ENCODE measurements around the gene BHLHA15. TPM values are rescaled to one million over a fixed set of nuclear protein-coding genes. Genes with fewer than 3 reads are reported as not detected.

Gene BHLHA15
- polyA plus RNA-seq, 1 of the 3 experiments (the other 2 are of a cell fraction): 0.10 TPM

- DNase-seq: no peak
- Histone ChIP-seq H4K20me1 (ENCODE audit: insufficient read depth) (no peaks in the 10 kb centered on the region), H3K79me2 (ENCODE audit: insufficient read depth) (no peaks in the 10 kb centered on the region), H3K27ac (ENCODE audit: low read depth in 2 of 2, low read length in 1 of 2) (no peak overlapping the region), H3F3A (replicated peaks; ENCODE audit: insufficient read depth) (no peaks in the 10 kb centered on the region), H3K4me1 (ENCODE audit: control insufficient read depth in 1 of 2, insufficient read depth in 2 of 2, low read depth in 1 of 2, low read length in 1 of 2) (peaks cover 0 to 3% of the 10 kb centered on the region in 2 experiments; a peak in 1 of 4 replicates), H3K9ac (no peak overlapping the region), H3K36me3 (replicated peaks in 1 of 2; ENCODE audit: control insufficient read depth in 1 of 2, insufficient read depth in 2 of 2, low read length in 1 of 2) (peaks cover 0 to 30% of the 10 kb centered on the region in 2 experiments), H3K27me3 (ENCODE audit: insufficient read depth) (no peaks in the 10 kb centered on the region), H3K9me2 (no peaks in the 10 kb centered on the region), H3K9me3 (no peaks in the 10 kb centered on the region), H2AFZ (ENCODE audit: low read depth) (no peak overlapping the region), H3K4me3 (ENCODE audit: low read depth in 2 of 2, low read length in 1 of 2) (no peak overlapping the region), H3K4me2 (no peak overlapping the region)
- TF ChIP-seq NRF1 (IDR thresholded peaks at IDR 0.05; ENCODE audit: low read depth, low read length): no peak
- TF ChIP-seq, protein P1, sequence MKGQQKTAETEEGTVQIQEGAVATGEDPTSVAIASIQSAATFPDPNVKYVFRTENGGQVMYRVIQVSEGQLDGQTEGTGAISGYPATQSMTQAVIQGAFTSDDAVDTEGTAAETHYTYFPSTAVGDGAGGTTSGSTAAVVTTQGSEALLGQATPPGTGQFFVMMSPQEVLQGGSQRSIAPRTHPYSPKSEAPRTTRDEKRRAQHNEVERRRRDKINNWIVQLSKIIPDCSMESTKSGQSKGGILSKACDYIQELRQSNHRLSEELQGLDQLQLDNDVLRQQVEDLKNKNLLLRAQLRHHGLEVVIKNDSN (IDR thresholded peaks at IDR 0.05; ENCODE audit: borderline replicate concordance, low read depth): no peak
- no peak for TF ChIP-seq PBX3 (IDR thresholded peaks at IDR 0.05)
- no peak for TF ChIP-seq RXRA (IDR thresholded peaks at IDR 0.05; ENCODE audit: borderline replicate concordance, low read depth)
- TF ChIP-seq CHD2 (IDR thresholded peaks at IDR 0.05; ENCODE audit: low read length, partially characterized antibody): no peak
- TF ChIP-seq MXI1 (IDR thresholded peaks at IDR 0.05; ENCODE audit: low read depth, low read length): no peak
- TF ChIP-seq MEF2A (IDR thresholded peaks at IDR 0.05; ENCODE audit: borderline replicate concordance, low read depth): no peak
- CTCF ChIA-PET: interaction anchor here (0.6 kb wide), 1 partner anchor 663 kb away, joined by 3 read pairs; no protein-coding TSS in a partner anchor
- WGBS (ENCODE audit: low lambda C conversion rate): 97% methylated on average over 17 of the region's 17 CpGs
- POLR2A ChIA-PET: no interaction called here
Measured at GRCh38 chr7:98209166-98209920, 1.9 kb upstream of the BHLHA15 start.

- Histone ChIP-seq H3K4me3 (ENCODE audit: low read depth in 2 of 2, low read length in 1 of 2) (peak overlapping the region; percentile 35 to 48; a peak in 3 of 4 replicates), H3K9me2 (no peaks in the 10 kb centered on the region), H3K27me3 (ENCODE audit: insufficient read depth) (no peaks in the 10 kb centered on the region), H3F3A (replicated peaks; ENCODE audit: insufficient read depth) (no peaks in the 10 kb centered on the region), H3K79me2 (ENCODE audit: insufficient read depth) (no peaks in the 10 kb centered on the region), H3K4me1 (ENCODE audit: control insufficient read depth in 1 of 2, insufficient read depth in 2 of 2, low read depth in 1 of 2, low read length in 1 of 2) (peaks cover 0 to 3% of the 10 kb centered on the region in 2 experiments; a peak in 1 of 4 replicates), H2AFZ (ENCODE audit: low read depth) (no peak overlapping the region), H3K27ac (ENCODE audit: low read depth in 2 of 2, low read length in 1 of 2) (no peak overlapping the region), H4K20me1 (ENCODE audit: insufficient read depth) (no peaks in the 10 kb centered on the region), H3K36me3 (replicated peaks in 1 of 2; ENCODE audit: control insufficient read depth in 1 of 2, insufficient read depth in 2 of 2, low read length in 1 of 2) (peaks cover 0 to 20% of the 10 kb centered on the region in 2 experiments), H3K9me3 (no peaks in the 10 kb centered on the region), H3K4me2 (peak overlapping the region; percentile 47; the same call in 1 of the 2 replicates), H3K9ac (no peak overlapping the region)
- TF ChIP-seq GATA2 (CRISPR knock-in tag; IDR thresholded peaks at IDR 0.05): no peak
- TF ChIP-seq NFIC (IDR thresholded peaks at IDR 0.05; ENCODE audit: borderline replicate concordance): no peak
- no peak for TF ChIP-seq MEF2A (IDR thresholded peaks at IDR 0.05; ENCODE audit: borderline replicate concordance, low read depth)
- TF ChIP-seq RAD21 (IDR thresholded peaks at IDR 0.05; ENCODE audit: low read length): no peak
- no peak for TF ChIP-seq GABPA (IDR thresholded peaks at IDR 0.05; ENCODE audit: low read depth)
- TF ChIP-seq FOSL2 (IDR thresholded peaks at IDR 0.05; ENCODE audit: borderline replicate concordance, low read depth): no peak
- DNase-seq: peak; percentile 87
- CTCF ChIA-PET: no interaction called here
- POLR2A ChIA-PET: no interaction called here
- 13% methylated on average over 38 of the region's 49 CpGs for WGBS (ENCODE audit: low lambda C conversion rate)
Measured at GRCh38 chr7:98210513-98211220, 572 bp upstream of the BHLHA15 start.

Measured in SK-N-SH (cell line).